Mesothelial cell of epicardium (in vitro differentiated cells): Measurements from ENCODE around the gene SFMBT2. TPM values are rescaled to one million over a fixed set of nuclear protein-coding genes. Genes with fewer than 3 reads are reported as not detected.
A peak's percentile ranks its signal among the peaks of the same experiment; 100 is the strongest.

Experiments used
- DNase-seq, 2 experiments: peaks; one replicate each; pipeline ENCODE4 v3.0.0; 2021; ENCODE audit warnings: low spot score in 2 of 2; ENCODE audit not compliant: unreplicated experiment in 2 of 2
- H3K27ac Mint-ChIP-seq: 2 replicates; pipeline ENCODE4 v1.8.0; 2021; ENCODE audit warnings: mixed read lengths
- H3K27me3 Mint-ChIP-seq: 2 replicates; pipeline ENCODE4 v1.8.0; 2021; ENCODE audit warnings: low read depth, mixed read lengths
- H3K36me3 Mint-ChIP-seq: 2 replicates; pipeline ENCODE4 v1.8.0; 2021; ENCODE audit warnings: mixed read lengths
- H3K4me1 Mint-ChIP-seq: 2 replicates; pipeline ENCODE4 v1.8.0; 2021; ENCODE audit warnings: mixed read lengths
- H3K4me3 Mint-ChIP-seq: 2 replicates; pipeline ENCODE4 v1.8.0; 2021; ENCODE audit warnings: mild to moderate bottlenecking, moderate library complexity, mixed read lengths
- H3K9me3 Mint-ChIP-seq: 2 replicates; pipeline ENCODE4 v1.8.0; 2021; ENCODE audit warnings: mixed read lengths
- total RNA-seq: library from RNA; stranded (reverse); gene quantifications from 3 replicates; pipeline ENCODE4 v1.2.1, GENCODE V29; 2021
- TF ChIP-seq, protein P1 (sequence below): fragments of 200-600 bp; sonication (generic); IDR thresholded peaks from one replicate; pipeline ENCODE4 v1.5.0; 2021; ENCODE audit warnings: antibody characterized with exemption; ENCODE audit not compliant: unreplicated experiment

The SFMBT2 gene
- total RNA-seq, 1 donor from 2014 or later = 2.3 TPM

DNA sequence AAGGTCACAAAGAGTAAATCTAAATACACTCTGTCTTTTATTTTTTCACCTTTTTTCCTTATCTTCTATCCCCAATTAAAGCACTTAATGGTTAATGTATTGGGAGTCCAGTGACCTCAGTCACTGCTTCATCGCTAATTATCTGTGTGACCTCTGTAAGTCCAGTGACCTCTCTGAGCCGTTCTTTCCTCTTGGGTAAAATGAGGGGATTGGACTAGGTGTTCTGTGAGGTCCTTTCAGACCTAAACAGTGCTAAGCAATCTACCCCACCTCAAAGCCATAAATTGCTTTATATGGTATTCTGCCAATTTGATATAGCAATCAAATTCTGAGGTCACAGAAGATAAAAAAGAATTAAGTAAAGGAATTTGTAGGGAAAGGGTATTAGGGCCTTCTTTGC lies 3.9 kb upstream of the SFMBT2 start:
- TF ChIP-seq, protein P1, sequence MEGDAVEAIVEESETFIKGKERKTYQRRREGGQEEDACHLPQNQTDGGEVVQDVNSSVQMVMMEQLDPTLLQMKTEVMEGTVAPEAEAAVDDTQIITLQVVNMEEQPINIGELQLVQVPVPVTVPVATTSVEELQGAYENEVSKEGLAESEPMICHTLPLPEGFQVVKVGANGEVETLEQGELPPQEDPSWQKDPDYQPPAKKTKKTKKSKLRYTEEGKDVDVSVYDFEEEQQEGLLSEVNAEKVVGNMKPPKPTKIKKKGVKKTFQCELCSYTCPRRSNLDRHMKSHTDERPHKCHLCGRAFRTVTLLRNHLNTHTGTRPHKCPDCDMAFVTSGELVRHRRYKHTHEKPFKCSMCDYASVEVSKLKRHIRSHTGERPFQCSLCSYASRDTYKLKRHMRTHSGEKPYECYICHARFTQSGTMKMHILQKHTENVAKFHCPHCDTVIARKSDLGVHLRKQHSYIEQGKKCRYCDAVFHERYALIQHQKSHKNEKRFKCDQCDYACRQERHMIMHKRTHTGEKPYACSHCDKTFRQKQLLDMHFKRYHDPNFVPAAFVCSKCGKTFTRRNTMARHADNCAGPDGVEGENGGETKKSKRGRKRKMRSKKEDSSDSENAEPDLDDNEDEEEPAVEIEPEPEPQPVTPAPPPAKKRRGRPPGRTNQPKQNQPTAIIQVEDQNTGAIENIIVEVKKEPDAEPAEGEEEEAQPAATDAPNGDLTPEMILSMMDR = no peak
- H3K9me3 Mint-ChIP-seq = no peaks in the 10 kb centered on the region
- DNase-seq = no peak
- H3K36me3 Mint-ChIP-seq = no peaks in the 10 kb centered on the region
- H3K27ac Mint-ChIP-seq = no peak overlapping the region
- no peak overlapping the region for H3K4me3 Mint-ChIP-seq
- H3K4me1 Mint-ChIP-seq = peaks cover 19% of the 10 kb centered on the region
- H3K27me3 Mint-ChIP-seq = peaks cover 95% of the 10 kb centered on the region

DNA sequence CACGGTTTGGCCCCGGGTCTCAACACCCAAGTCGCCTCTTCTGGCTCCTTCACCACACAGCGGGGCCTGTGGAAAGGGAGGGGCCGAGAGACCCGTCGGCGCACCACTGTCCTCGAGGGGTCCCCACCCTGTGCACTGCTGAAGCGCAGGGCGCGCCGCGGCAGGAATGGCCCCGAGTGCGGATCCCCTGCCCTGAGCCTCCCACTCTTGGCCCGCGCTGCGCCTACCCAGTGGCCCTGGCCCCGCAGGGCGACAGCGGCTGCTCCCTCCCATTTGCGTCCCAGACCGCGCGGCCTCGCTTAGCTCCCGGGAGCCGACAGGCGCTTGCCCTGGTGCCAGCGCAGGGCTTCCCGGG lies 2.1 kb upstream of the SFMBT2 start:
- no peak for DNase-seq
- Mint-ChIP-seq H3K4me3 (peak overlapping the region; percentile 50), H3K4me1 (peaks cover 32% of the 10 kb centered on the region), H3K27me3 (peaks cover 95% of the 10 kb centered on the region), H3K36me3 (no peaks in the 10 kb centered on the region), H3K27ac (no peak overlapping the region), H3K9me3 (no peaks in the 10 kb centered on the region)
- TF ChIP-seq, protein P1 = no peak

DNA sequence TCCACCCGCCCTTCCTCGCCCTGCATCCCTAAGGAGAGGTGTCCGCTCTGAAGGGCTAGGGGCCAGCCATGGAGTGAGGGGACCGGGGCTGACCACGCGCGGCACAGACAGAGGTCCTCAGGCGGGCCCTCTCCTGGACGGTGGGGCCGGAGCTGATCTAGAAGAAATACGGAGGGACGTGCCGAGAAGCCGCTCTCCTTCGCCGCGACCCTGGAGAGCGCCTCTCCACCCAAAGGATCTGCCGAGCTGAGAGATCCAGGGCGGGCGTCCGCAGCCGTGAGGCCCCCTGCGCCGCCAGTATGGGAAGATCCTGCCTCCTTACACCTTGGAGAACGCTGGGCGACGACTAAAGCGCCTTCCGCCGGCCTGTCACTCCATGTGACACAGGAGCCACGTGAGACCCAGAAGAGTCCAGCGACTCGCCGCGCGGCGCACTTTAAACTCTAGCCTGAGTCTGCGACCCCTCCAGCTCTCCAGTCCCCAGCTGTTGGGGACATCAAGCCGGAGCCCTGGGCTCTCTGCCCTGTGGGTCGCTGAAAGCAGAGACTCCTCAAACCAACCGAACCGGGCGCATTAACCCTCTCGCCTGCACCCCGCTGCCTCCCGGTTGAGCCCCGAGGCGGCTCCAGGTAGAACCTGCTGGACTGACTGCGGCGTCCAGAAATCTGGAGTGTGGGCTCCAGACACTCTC lies 1.5 kb upstream of the SFMBT2 start:
- TF ChIP-seq, protein P1 = no peak
- Mint-ChIP-seq H3K4me1 (peaks cover 37% of the 10 kb centered on the region), H3K9me3 (no peaks in the 10 kb centered on the region), H3K27me3 (peaks cover 95% of the 10 kb centered on the region), H3K27ac (no peak overlapping the region), H3K4me3 (peak overlapping the region; percentile 50), H3K36me3 (no peaks in the 10 kb centered on the region)
- peak in 1 of 2 experiments; percentile 56 for DNase-seq

DNA sequence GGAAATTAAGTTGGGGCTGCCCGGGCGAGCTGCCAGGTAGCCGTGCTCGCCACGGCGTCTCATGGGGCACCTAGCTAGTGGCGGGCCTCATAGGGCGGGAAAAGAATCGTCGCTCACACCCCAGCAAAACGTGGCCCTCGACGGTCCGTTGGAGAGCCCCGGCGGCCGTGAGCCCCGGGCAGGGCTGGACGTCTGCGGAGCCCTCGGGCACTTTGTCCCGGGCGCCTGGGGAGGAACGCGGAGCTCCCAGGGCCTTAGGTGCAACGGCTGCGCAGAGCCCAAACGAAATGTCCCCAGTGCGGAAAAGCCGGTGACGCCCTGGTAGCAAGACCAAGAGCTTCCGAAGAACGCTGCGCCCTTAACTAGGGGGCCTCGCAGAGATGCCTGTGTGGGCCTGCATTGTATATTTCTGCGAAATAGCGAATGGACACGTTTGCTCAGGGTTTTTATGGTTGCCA lies 866 bp upstream of the SFMBT2 start:
- Mint-ChIP-seq H3K4me3 (peak overlapping the region; percentile 76), H3K36me3 (no peaks in the 10 kb centered on the region), H3K27ac (no peak overlapping the region), H3K4me1 (peaks cover 40% of the 10 kb centered on the region), H3K27me3 (peaks cover 97% of the 10 kb centered on the region), H3K9me3 (no peaks in the 10 kb centered on the region)
- no peak for DNase-seq
- TF ChIP-seq, protein P1 = no peak

DNA sequence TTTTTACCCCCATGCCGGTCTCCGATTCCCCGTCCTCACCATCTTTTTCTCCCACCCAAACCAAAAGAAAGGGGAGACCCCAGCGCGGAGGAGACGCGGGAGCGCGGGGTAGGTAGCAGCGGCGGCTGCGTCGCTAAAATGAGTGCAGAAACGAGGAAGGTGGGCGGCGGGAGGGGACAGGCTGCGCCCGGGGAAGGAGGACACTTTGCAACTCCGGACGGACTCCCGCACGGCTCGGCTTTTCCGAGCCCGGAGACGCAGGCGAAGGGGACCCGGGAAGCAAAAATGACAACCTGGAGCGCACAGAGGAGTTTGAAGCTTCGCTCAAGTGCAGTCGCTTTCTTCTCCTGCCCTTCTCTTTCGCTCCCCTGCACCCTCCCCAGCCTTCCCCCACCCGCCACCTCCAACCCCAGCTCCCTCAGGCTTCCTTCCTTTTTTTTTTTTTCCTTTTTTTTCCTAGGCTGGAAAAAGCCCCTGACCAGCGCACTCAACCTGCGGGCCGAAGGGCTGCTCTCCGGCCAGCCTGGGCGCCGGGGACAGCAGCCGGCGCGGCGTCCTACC lies 453 bp downstream of the SFMBT2 start:
- peak in 1 of 2 experiments; percentile 46 for DNase-seq

More for the DNA sequence above, 453 bp downstream of the SFMBT2 start:
- no peak overlapping the region for H3K27ac Mint-ChIP-seq
- no peaks in the 10 kb centered on the region for H3K9me3 Mint-ChIP-seq
- TF ChIP-seq, protein P1 = no peak
- peaks cover 40% of the 10 kb centered on the region for H3K4me1 Mint-ChIP-seq
- no peaks in the 10 kb centered on the region for H3K36me3 Mint-ChIP-seq
- peaks cover 97% of the 10 kb centered on the region for H3K27me3 Mint-ChIP-seq
- H3K4me3 Mint-ChIP-seq = peak overlapping the region; percentile 76
